Regular cardiac myocyte (primary cell): ENCODE data around the gene VASN. TPM values are rescaled to one million over a fixed set of nuclear protein-coding genes. Genes with fewer than 3 reads are reported as not detected.

Experiments used
- total RNA-seq: library from RNA; depleted of rRNA; stranded (reverse); fragments of >200 nt; gene quantifications from 2 replicates; pipeline ENCODE4 v1.2.3, GENCODE V29; 2014

The VASN gene
- total RNA-seq: 74.2 and 77.5 TPM in 2 replicates

GRCh38 chr16:4371357-4372000 lies at the start of gene VASN:
Gene VASN, plus strand, starts transcription at chr16:4371848. Its CDS starts 9,030 bp downstream, at chr16:4380878.

GRCh38 chr16:4350787-4351659 lies 20.6 kb upstream of the VASN start, which contains the start of gene PAM16:
Gene PAM16, minus strand, starts transcription at chr16:4351321. Its CDS starts 87 bp downstream, at chr16:4351234.

GRCh38 chr16:4416200-4417032 lies 44.8 kb downstream of the VASN start, which contains the start of gene CORO7:
Gene CORO7, minus strand, starts transcription at chr16:4416596. Its CDS starts 78 bp downstream, at chr16:4416518.

GRCh38 chr16:4425378-4426020 lies 53.9 kb downstream of the VASN start, which contains the start of gene DNAJA3:
Gene DNAJA3, plus strand, starts transcription at chr16:4425868. Its CDS starts 14 bp downstream, at chr16:4425882.

Other genes starting within 250 kb of the VASN start
- gene SRL, start 129.8 kb upstream of the VASN start, total RNA-seq: 0.38 and 0.56 TPM in 2 replicates
- 3.7 and 8.6 TPM in 2 replicates for gene TFAP4, start 98.8 kb upstream of the VASN start, total RNA-seq
- 1.7 and 3.9 TPM in 2 replicates for gene GLIS2, start 55.8 kb upstream of the VASN start, total RNA-seq
- 24.0 and 36.4 TPM in 2 replicates for gene PAM16, start 20.5 kb upstream of the VASN start, total RNA-seq
- gene CORO7, start 44.7 kb downstream of the VASN start, total RNA-seq: 7.9 and 12.7 TPM in 2 replicates
- 43.4 and 78.6 TPM in 2 replicates for gene DNAJA3, start 54.0 kb downstream of the VASN start, total RNA-seq
- gene NMRAL1, start 102.8 kb downstream of the VASN start, total RNA-seq: 74.1 and 76.7 TPM in 2 replicates
- 37.8 and 87.6 TPM in 2 replicates for gene HMOX2, start 104.5 kb downstream of the VASN start, total RNA-seq
- gene CDIP1, start 166.9 kb downstream of the VASN start, total RNA-seq: 8.6 and 9.0 TPM in 2 replicates
- gene C16orf96, start 184.5 kb downstream of the VASN start, total RNA-seq: under 0.01 TPM in 2 replicates
- gene UBALD1, start 243.0 kb downstream of the VASN start, total RNA-seq: 3.5 and 5.9 TPM in 2 replicates